ENCODE results near the gene OR4N2. TPM values are rescaled to one million over a fixed set of nuclear protein-coding genes. Genes with fewer than 3 reads are reported as not detected.

Gene OR4N2
- total RNA-seq, 1 experiment from 2014 or later, result not detected

Other genes starting within 250 kb of the OR4N2 start
- gene OR11H2, start 89.9 kb upstream of the OR4N2 start, total RNA-seq (2021; ENCODE audit: unreplicated experiment), result not detected
- gene OR4Q3, start 60.2 kb upstream of the OR4N2 start, total RNA-seq (2021; ENCODE audit: unreplicated experiment), result not detected
- gene OR4M1, start 30.3 kb upstream of the OR4N2 start, total RNA-seq (2021; ENCODE audit: unreplicated experiment), result not detected
- not detected for gene OR4K2, start 71.4 kb downstream of the OR4N2 start, total RNA-seq (2021; ENCODE audit: unreplicated experiment)
- not detected for gene OR4K5, start 116.8 kb downstream of the OR4N2 start, total RNA-seq (2021; ENCODE audit: unreplicated experiment)
- not detected for gene OR4K1, start 127.1 kb downstream of the OR4N2 start, total RNA-seq (2021; ENCODE audit: unreplicated experiment)
- not detected for gene OR4K15, start 171.8 kb downstream of the OR4N2 start, total RNA-seq (2021; ENCODE audit: unreplicated experiment)
- gene OR4Q2, start 198.4 kb downstream of the OR4N2 start, total RNA-seq (2021; ENCODE audit: unreplicated experiment), result not detected
- gene OR4K14, start 215.5 kb downstream of the OR4N2 start, total RNA-seq (2021; ENCODE audit: unreplicated experiment), result not detected
- not detected for gene OR4K13, start 232.3 kb downstream of the OR4N2 start, total RNA-seq (2021; ENCODE audit: unreplicated experiment)